ENCODE data around the gene TMEM53.

TMEM53 gene

GRCh38 chr1:44624268-44624901, 49.9 kb downstream of the TMEM53 start:
- no peak overlapping the region for H3K4me3 ChIP-seq (ENCODE audit: control insufficient read depth in 1 of 7, extremely low read depth in 1 of 7, insufficient read depth in 4 of 7, low read depth in 2 of 7, low read length in 6 of 7)
- DNase-seq = no peak
- no peaks in the 10 kb centered on the region for H3K4me1 ChIP-seq (ENCODE audit: control extremely low read depth in 1 of 4, control insufficient read depth in 4 of 4, insufficient read depth in 4 of 4, low read length in 3 of 4)
- 94% methylated on average over 12 of the region's 12 CpGs for WGBS (ENCODE audit: insufficient coverage)
- POLR2A ChIA-PET = interaction anchor here (0.6 kb wide), 1 partner anchor 985 kb away, joined by 4 read pairs; no protein-coding TSS in a partner anchor
- H3K27me3 ChIP-seq (replicated peaks in 2 of 5; ENCODE audit: control insufficient read depth in 4 of 5, insufficient read depth in 5 of 5, low read length in 4 of 5) = no peaks in the 10 kb centered on the region
- peaks cover 4 to 83% (median 60%) of the 10 kb centered on the region in 4 experiments for H3K36me3 ChIP-seq (ENCODE audit: control insufficient read depth in 4 of 4, insufficient read depth in 4 of 4, low read length in 3 of 4)
- CTCF ChIA-PET = interaction anchor here (2.5 kb wide), 1 partner anchor 28 kb away, joined by 10 read pairs; no protein-coding TSS in a partner anchor
- no peak overlapping the region for H3K27ac ChIP-seq (ENCODE audit: insufficient read depth in 1 of 2, low read depth in 1 of 2, low read length in 2 of 2, poor library complexity in 1 of 2, severe bottlenecking in 2 of 2)
- H3K9me3 ChIP-seq (ENCODE audit: control extremely low read depth in 1 of 5, control insufficient read depth in 4 of 5, insufficient read depth in 2 of 5, low read depth in 1 of 5, low read length in 4 of 5) = no peaks in the 10 kb centered on the region

- DNase-seq = no peak
- WGBS (ENCODE audit: insufficient coverage) = 100% methylated on average over 2 of the region's 15 CpGs
- Histone ChIP-seq H3K27me3 (replicated peaks in 2 of 5; ENCODE audit: control insufficient read depth in 4 of 5, insufficient read depth in 5 of 5, low read length in 4 of 5) (no peaks in the 10 kb centered on the region), H3K27ac (ENCODE audit: insufficient read depth in 1 of 2, low read depth in 1 of 2, low read length in 2 of 2, poor library complexity in 1 of 2, severe bottlenecking in 2 of 2) (no peak overlapping the region), H3K4me1 (ENCODE audit: control extremely low read depth in 1 of 4, control insufficient read depth in 4 of 4, insufficient read depth in 4 of 4, low read length in 3 of 4) (no peaks in the 10 kb centered on the region), H3K9me3 (ENCODE audit: control extremely low read depth in 1 of 5, control insufficient read depth in 4 of 5, insufficient read depth in 2 of 5, low read depth in 1 of 5, low read length in 4 of 5) (no peaks in the 10 kb centered on the region), H3K36me3 (ENCODE audit: control insufficient read depth in 4 of 4, insufficient read depth in 4 of 4, low read length in 3 of 4) (peaks cover 3 to 82% (median 52%) of the 10 kb centered on the region in 4 experiments), H3K4me3 (ENCODE audit: control insufficient read depth in 1 of 7, extremely low read depth in 1 of 7, insufficient read depth in 4 of 7, low read depth in 2 of 7, low read length in 6 of 7) (no peak overlapping the region)
- ChIA-PET POLR2A (no interaction called here), CTCF (interaction anchor here (0.5 to 1.5 kb wide), 2 partner anchors 31 to 80 kb away, joined by 3 to 6 read pairs; no protein-coding TSS in a partner anchor)
These were observed 52.4 kb downstream of the TMEM53 start for GRCh38 chr1:44621841-44622286.

DNA sequence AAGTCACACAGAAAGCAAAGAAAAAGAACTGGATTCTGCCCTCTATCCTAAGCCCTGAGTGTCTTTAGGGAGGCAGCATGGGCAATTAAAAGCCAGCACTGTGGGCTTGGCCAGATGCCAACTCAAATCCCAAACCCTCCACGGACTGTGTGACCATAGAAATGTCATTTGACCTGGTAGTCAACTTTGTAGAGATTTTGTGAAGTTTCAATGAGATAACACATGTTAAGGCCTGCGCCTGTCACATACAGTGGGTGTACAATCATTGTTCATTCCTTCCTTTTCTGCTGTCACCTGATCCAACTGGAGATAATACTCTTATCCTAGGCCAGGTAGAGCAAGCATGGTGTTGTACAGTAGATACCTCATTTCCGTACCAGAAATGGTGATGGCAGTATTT, 54.2 kb downstream of the TMEM53 start:
- peak overlapping the region in 1 of 2 experiments; percentile 20 for H3K27ac ChIP-seq (ENCODE audit: insufficient read depth in 1 of 2, low read depth in 1 of 2, low read length in 2 of 2, poor library complexity in 1 of 2, severe bottlenecking in 2 of 2)
- POLR2A ChIA-PET = no interaction called here
- CTCF ChIA-PET = interaction anchor here (1.1 kb wide), 1 partner anchor 33 kb away, joined by 4 read pairs; no protein-coding TSS in a partner anchor
- DNase-seq = no peak
- H3K36me3 ChIP-seq (ENCODE audit: control insufficient read depth in 4 of 4, insufficient read depth in 4 of 4, low read length in 3 of 4) = peaks cover 3 to 85% (median 53%) of the 10 kb centered on the region in 4 experiments
- no peaks in the 10 kb centered on the region for H3K27me3 ChIP-seq (replicated peaks in 2 of 5; ENCODE audit: control insufficient read depth in 4 of 5, insufficient read depth in 5 of 5, low read length in 4 of 5)
- no peaks in the 10 kb centered on the region for H3K4me1 ChIP-seq (ENCODE audit: control extremely low read depth in 1 of 4, control insufficient read depth in 4 of 4, insufficient read depth in 4 of 4, low read length in 3 of 4)
- H3K4me3 ChIP-seq (ENCODE audit: control insufficient read depth in 1 of 7, extremely low read depth in 1 of 7, insufficient read depth in 4 of 7, low read depth in 2 of 7, low read length in 6 of 7) = no peak overlapping the region
- no peaks in the 10 kb centered on the region for H3K9me3 ChIP-seq (ENCODE audit: control extremely low read depth in 1 of 5, control insufficient read depth in 4 of 5, insufficient read depth in 2 of 5, low read depth in 1 of 5, low read length in 4 of 5)
- WGBS (ENCODE audit: insufficient coverage) = 100% methylated on average over 1 of the region's 3 CpGs

- POLR2A ChIA-PET = no interaction called here
These were observed 54.9 kb downstream of the TMEM53 start for GRCh38 chr1:44619261-44619900.

GRCh38 chr1:44617703-44618029, 56.6 kb downstream of the TMEM53 start:
- ChIA-PET POLR2A (no interaction called here), CTCF (no interaction called here)
- Histone ChIP-seq H3K27me3 (replicated peaks in 2 of 5; ENCODE audit: control insufficient read depth in 4 of 5, insufficient read depth in 5 of 5, low read length in 4 of 5) (no peaks in the 10 kb centered on the region), H3K4me1 (ENCODE audit: control extremely low read depth in 1 of 4, control insufficient read depth in 4 of 4, insufficient read depth in 4 of 4, low read length in 3 of 4) (no peaks in the 10 kb centered on the region), H3K9me3 (ENCODE audit: control extremely low read depth in 1 of 5, control insufficient read depth in 4 of 5, insufficient read depth in 2 of 5, low read depth in 1 of 5, low read length in 4 of 5) (no peaks in the 10 kb centered on the region), H3K4me3 (ENCODE audit: control insufficient read depth in 1 of 7, extremely low read depth in 1 of 7, insufficient read depth in 4 of 7, low read depth in 2 of 7, low read length in 6 of 7) (no peak overlapping the region), H3K36me3 (ENCODE audit: control insufficient read depth in 4 of 4, insufficient read depth in 4 of 4, low read length in 3 of 4) (peaks cover 6 to 76% (median 51%) of the 10 kb centered on the region in 4 experiments), H3K27ac (ENCODE audit: insufficient read depth in 1 of 2, low read depth in 1 of 2, low read length in 2 of 2, poor library complexity in 1 of 2, severe bottlenecking in 2 of 2) (no peak overlapping the region)
- DNase-seq = no peak
- WGBS (ENCODE audit: insufficient coverage) = 100% methylated on average over 1 of the region's 1 CpG

More at GRCh38 chr1:44619261-44619900, 54.9 kb downstream of the TMEM53 start:
- Histone ChIP-seq H3K36me3 (ENCODE audit: control insufficient read depth in 4 of 4, insufficient read depth in 4 of 4, low read length in 3 of 4) (peaks cover 4 to 86% (median 54%) of the 10 kb centered on the region in 4 experiments), H3K9me3 (ENCODE audit: control extremely low read depth in 1 of 5, control insufficient read depth in 4 of 5, insufficient read depth in 2 of 5, low read depth in 1 of 5, low read length in 4 of 5) (no peaks in the 10 kb centered on the region), H3K4me3 (ENCODE audit: control insufficient read depth in 1 of 7, extremely low read depth in 1 of 7, insufficient read depth in 4 of 7, low read depth in 2 of 7, low read length in 6 of 7) (no peak overlapping the region), H3K27me3 (replicated peaks in 2 of 5; ENCODE audit: control insufficient read depth in 4 of 5, insufficient read depth in 5 of 5, low read length in 4 of 5) (no peaks in the 10 kb centered on the region), H3K4me1 (ENCODE audit: control extremely low read depth in 1 of 4, control insufficient read depth in 4 of 4, insufficient read depth in 4 of 4, low read length in 3 of 4) (no peaks in the 10 kb centered on the region), H3K27ac (ENCODE audit: insufficient read depth in 1 of 2, low read depth in 1 of 2, low read length in 2 of 2, poor library complexity in 1 of 2, severe bottlenecking in 2 of 2) (peak overlapping the region in 1 of 2 experiments; percentile 20)
- no peak for DNase-seq
- WGBS (ENCODE audit: insufficient coverage) = 88% methylated on average over 7 of the region's 12 CpGs
- CTCF ChIA-PET = interaction anchor here (0.9 to 1.1 kb wide), 2 partner anchors 12 to 34 kb away, joined by 3 to 4 read pairs; no protein-coding TSS in a partner anchor

DNA sequence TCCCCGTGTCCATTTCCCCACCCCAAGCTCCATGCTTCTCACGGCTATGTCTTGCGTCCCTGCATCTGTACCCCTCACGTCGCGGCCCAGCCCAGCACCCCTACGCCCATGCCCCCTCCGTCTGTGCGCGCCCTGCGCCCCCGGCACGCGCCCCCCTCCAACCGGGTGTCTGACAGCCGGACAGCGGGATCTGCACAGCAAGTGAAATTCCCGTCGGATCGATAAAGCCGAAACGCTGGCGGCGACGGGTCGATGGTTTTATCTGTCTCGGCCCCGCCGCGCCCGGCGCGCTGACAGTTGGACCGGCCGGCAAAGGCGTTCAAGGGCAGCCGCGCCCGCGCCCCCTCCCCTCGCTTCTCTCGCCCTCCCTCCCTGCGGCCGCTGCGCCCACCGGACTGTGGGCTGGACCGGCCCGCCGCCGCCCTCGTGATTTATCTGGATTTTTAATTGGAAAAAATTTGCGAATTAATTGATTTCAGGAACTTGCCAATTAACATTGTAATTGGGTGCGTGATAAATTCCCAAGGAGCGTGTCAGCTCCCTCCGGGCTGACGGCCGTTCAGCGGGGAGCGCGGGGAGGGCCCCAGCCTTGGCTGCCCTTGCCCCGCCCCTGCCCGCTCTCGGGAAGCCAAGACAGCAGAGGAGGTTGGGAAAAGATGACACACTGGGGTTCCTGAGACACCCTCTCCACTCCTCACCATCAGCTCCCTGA, 57.1 kb downstream of the TMEM53 start:
- no peak overlapping the region for H3K4me3 ChIP-seq (ENCODE audit: control insufficient read depth in 1 of 7, extremely low read depth in 1 of 7, insufficient read depth in 4 of 7, low read depth in 2 of 7, low read length in 6 of 7)
- WGBS (ENCODE audit: insufficient coverage) = 97% methylated on average over 37 of the region's 63 CpGs

More for the DNA sequence above, 57.1 kb downstream of the TMEM53 start:
- H3K9me3 ChIP-seq (ENCODE audit: control extremely low read depth in 1 of 5, control insufficient read depth in 4 of 5, insufficient read depth in 2 of 5, low read depth in 1 of 5, low read length in 4 of 5) = no peaks in the 10 kb centered on the region
- H3K27me3 ChIP-seq (replicated peaks in 2 of 5; ENCODE audit: control insufficient read depth in 4 of 5, insufficient read depth in 5 of 5, low read length in 4 of 5) = no peaks in the 10 kb centered on the region
- H3K27ac ChIP-seq (ENCODE audit: insufficient read depth in 1 of 2, low read depth in 1 of 2, low read length in 2 of 2, poor library complexity in 1 of 2, severe bottlenecking in 2 of 2) = no peak overlapping the region
- no peak for DNase-seq
- H3K4me1 ChIP-seq (ENCODE audit: control extremely low read depth in 1 of 4, control insufficient read depth in 4 of 4, insufficient read depth in 4 of 4, low read length in 3 of 4) = no peaks in the 10 kb centered on the region
- CTCF ChIA-PET = interaction anchor here (1.9 kb wide), 1 partner anchor 16 kb away, joined by 4 read pairs; no protein-coding TSS in a partner anchor
- POLR2A ChIA-PET = no interaction called here
- H3K36me3 ChIP-seq (ENCODE audit: control insufficient read depth in 4 of 4, insufficient read depth in 4 of 4, low read length in 3 of 4) = peaks cover 7 to 71% (median 47%) of the 10 kb centered on the region in 4 experiments

Measured in common myeloid progenitor, CD34-positive (primary cell).